Esophagus squamous epithelium (tissue), 5 donors: ENCODE measurements around the gene TCEAL1. TPM values are rescaled to one million over a fixed set of nuclear protein-coding genes. Genes with fewer than 3 reads are reported as not detected.

Experiments used
- DNase-seq: peaks from one replicate; lab custom pipeline; 2025; lab: John Stamatoyannopoulos, UW
- H3K27ac ChIP-seq, 4 donors: fragments of 200-600 bp; sonication (generic); one replicate each; pipeline ENCODE4 v1.5.1; 2016 to 2019; ENCODE audit warnings: mild to moderate bottlenecking in 1 of 4
- H3K27me3 ChIP-seq, 4 donors: fragments of 200-600 bp; sonication (generic); 1 replicate in 3 of 4; 2 replicates in 1 of 4; pipeline versions ENCODE4 v1.5.1 to v1.6.0; 2017 to 2021; ENCODE audit warnings: antibody characterized with exemption in 1 of 4
- H3K36me3 ChIP-seq, 3 donors: fragments of 200-600 bp; sonication (generic); one replicate each; pipeline ENCODE4 v1.5.1; 2016 to 2019
- H3K4me1 ChIP-seq, 3 donors: fragments of 200-600 bp; sonication (generic); one replicate each; pipeline ENCODE4 v1.5.1; 2017 to 2019
- H3K4me3 ChIP-seq, 4 donors: fragments of 200-600 bp; sonication (generic); 1 replicate in 3 of 4; 2 replicates in 1 of 4; pipeline ENCODE4 v1.5.1; 2016 to 2019; ENCODE audit warnings: mild to moderate bottlenecking in 2 of 4, moderate library complexity in 1 of 4
- H3K9me3 ChIP-seq, 3 donors: fragments of 200-600 bp; sonication (generic); one replicate each; pipeline ENCODE4 v1.5.1; 2016 to 2019
- POLR2A ChIP-seq, 4 donors: fragments of 450-650 bp; IDR thresholded peaks; one replicate each; pipeline ENCODE4 v1.6.1; 2017; ENCODE audit warnings: antibody characterized with exemption in 4 of 4, mild to moderate bottlenecking in 4 of 4, moderate library complexity in 3 of 4
- WGBS, 2 donors: methylation state at CpG; one replicate each; pipeline ENCODE4 v1.1.5; 2018; 5-methylcytosine and 5-hydroxymethylcytosine counted together
- intact Hi-C: fragments of 100-400 bp; cut with DNase I; formaldehyde crosslinking; loops from one replicate; pipeline ENCODE4 v1.15.0; 2022
- total RNA-seq, 4 donors: library from RNA; depleted of rRNA; stranded (reverse); fragments of >200 nt; gene quantifications; one replicate each; pipeline ENCODE4 v1.1.0, GENCODE V29; 2016
- TF ChIP-seq, protein P1 (sequence below), 6 experiments: fragments of 450-650 bp in 4 of 6; fragments of 200-600 bp in 2 of 6; sonication (generic) in 2 of 6; IDR thresholded peaks; one replicate each; pipeline ENCODE4 v1.5.1; 2016 to 2019; ENCODE audit warnings: antibody characterized with exemption in 6 of 6, mild to moderate bottlenecking in 4 of 6, moderate library complexity in 4 of 6
- donor health status: DM: yes; HTN: yes; CAD: no.

Gene TCEAL1
- total RNA-seq, 4 donors from 2014 or later = 10.9 to 89.6 (median 25.7) TPM

DNA sequence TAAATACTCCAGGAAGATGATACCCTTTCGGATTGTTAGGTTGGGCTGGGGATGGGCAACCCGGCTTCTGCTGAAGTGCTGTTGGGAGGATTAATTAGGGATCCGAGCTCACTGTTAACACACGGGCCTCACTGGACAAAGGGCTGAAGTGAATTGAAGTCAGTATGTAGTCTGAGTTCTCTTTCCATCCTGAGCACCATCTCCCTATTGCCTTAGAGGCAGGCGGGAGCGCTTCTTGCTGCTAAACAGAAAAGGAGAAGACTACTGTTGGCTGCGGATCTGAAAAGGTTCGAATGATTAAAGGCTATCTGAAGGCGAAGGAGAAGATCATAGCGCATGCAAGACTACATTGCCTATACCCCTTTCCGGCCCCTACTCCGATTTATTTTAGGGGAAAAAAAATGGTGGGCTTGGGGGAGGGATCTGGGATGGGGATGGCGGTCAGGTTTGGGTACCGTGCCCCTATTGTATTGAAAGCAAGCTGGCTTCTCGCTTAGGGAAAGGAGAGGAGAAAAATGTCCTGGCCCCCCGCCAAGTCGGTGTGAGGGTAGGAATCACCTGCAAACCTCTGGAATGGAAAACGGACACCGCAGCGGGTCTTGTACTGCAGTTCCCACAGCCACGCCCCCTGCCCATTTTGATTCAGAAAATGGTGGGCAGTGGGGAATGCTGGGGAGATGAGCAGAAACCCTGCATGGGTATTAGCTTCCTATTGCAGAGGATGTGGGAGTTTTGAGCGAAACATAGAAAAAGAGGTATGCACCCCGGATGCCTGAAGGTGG lies 35.4 kb downstream of the TCEAL1 start:
- TF ChIP-seq, protein P1, sequence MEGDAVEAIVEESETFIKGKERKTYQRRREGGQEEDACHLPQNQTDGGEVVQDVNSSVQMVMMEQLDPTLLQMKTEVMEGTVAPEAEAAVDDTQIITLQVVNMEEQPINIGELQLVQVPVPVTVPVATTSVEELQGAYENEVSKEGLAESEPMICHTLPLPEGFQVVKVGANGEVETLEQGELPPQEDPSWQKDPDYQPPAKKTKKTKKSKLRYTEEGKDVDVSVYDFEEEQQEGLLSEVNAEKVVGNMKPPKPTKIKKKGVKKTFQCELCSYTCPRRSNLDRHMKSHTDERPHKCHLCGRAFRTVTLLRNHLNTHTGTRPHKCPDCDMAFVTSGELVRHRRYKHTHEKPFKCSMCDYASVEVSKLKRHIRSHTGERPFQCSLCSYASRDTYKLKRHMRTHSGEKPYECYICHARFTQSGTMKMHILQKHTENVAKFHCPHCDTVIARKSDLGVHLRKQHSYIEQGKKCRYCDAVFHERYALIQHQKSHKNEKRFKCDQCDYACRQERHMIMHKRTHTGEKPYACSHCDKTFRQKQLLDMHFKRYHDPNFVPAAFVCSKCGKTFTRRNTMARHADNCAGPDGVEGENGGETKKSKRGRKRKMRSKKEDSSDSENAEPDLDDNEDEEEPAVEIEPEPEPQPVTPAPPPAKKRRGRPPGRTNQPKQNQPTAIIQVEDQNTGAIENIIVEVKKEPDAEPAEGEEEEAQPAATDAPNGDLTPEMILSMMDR (IDR thresholded peaks at IDR 0.05) = no peak
- TF ChIP-seq POLR2A (IDR thresholded peaks at IDR 0.05) = no peak
- WGBS, 2 donors = 21 to 38% methylated on average over 17 to 23 of the region's 23 CpGs
- no peaks in the 10 kb centered on the region for H3K36me3 ChIP-seq
- no peak overlapping the region for H3K27ac ChIP-seq
- no peak for DNase-seq
- H3K27me3 ChIP-seq = no peaks in the 10 kb centered on the region
- H3K4me3 ChIP-seq = no peak overlapping the region
- no peaks in the 10 kb centered on the region for H3K4me1 ChIP-seq
- H3K9me3 ChIP-seq = no peaks in the 10 kb centered on the region
- intact Hi-C loops = no loop called here

DNA sequence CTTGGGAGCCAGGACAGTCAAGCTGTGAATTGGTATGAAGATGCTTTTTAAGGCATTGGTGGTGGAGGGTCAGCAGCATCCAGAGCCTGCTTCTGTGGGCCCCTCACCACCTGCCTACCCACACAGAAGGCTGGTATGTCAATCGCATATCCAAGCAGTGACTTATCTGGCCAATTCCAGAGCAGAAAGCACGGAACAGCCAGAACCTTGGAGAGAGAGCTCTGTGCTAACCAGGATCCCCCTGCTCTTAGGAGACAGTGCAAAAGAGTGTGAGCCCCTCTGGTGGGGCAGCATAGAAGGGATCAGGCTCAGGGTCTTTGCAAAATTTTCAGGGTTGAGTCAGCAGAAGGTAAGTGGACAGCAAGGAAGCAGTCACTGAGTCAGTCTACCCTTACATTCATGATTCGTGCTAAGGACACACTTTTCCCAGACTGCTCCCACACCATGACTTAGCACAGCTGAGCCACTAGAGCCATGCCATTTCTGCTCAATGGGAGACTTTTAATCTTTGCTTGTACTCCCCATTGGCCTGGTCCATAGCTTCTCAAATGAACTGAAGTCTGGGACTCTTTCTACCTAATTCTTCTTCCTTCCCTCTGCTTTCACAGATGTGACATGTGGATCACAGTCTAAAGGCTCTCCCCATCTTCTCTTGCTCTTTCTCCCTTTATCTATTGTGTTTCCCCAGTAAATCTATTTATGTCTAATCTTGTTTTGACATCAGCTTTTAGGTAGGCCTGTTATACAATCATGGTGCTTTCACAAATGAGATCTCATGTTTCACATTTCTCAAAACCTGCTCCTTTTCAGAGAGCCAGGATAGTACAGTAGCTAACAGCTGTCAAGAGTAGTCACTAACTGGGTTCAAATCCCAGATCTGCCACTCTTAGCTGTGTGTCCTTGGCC lies 37.7 kb downstream of the TCEAL1 start:
- H3K27me3 ChIP-seq = no peaks in the 10 kb centered on the region
- no peak overlapping the region for H3K4me3 ChIP-seq
- intact Hi-C loops = no loop called here
- H3K9me3 ChIP-seq = no peaks in the 10 kb centered on the region
- 65 to 88% methylated on average over 1 to 3 of the region's 3 CpGs for WGBS, 2 donors
- TF ChIP-seq POLR2A (IDR thresholded peaks at IDR 0.05) = no peak
- TF ChIP-seq, protein P1 (IDR thresholded peaks at IDR 0.05) = no peak
- no peaks in the 10 kb centered on the region for H3K36me3 ChIP-seq
- H3K27ac ChIP-seq = no peak overlapping the region
- DNase-seq = no peak
- no peaks in the 10 kb centered on the region for H3K4me1 ChIP-seq

DNA sequence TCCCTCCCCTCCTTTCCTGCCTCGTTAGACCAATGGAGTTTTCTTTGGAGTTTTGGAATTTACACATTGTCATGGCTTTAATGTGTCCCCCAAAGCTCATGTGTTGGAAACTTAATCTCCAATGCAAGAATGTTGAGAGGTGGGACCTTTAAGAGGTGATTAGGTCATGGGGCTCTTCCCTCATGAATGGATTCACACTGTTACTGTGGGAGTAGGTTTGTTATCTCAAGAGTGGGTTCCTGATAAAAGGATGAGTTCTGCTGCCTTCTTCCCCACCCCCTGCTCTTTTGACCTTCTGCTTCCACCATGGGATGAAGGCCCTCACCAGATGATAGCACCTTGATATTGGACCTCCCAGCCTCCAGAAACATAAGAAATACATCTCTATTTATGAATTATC lies 41.0 kb downstream of the TCEAL1 start:
- Histone ChIP-seq H3K4me3 (no peak overlapping the region), H3K27me3 (no peaks in the 10 kb centered on the region), H3K27ac (no peak overlapping the region), H3K4me1 (no peaks in the 10 kb centered on the region), H3K9me3 (no peaks in the 10 kb centered on the region), H3K36me3 (peaks cover 0 to 5% (median 0%) of the 10 kb centered on the region in 3 donors)
- TF ChIP-seq, protein P1 (IDR thresholded peaks at IDR 0.05) = no peak
- TF ChIP-seq POLR2A (IDR thresholded peaks at IDR 0.05) = no peak
- 56 to 70% methylated on average over 1 of the region's 1 CpG for WGBS, 2 donors
- intact Hi-C loops = no loop called here
- DNase-seq = no peak

DNA sequence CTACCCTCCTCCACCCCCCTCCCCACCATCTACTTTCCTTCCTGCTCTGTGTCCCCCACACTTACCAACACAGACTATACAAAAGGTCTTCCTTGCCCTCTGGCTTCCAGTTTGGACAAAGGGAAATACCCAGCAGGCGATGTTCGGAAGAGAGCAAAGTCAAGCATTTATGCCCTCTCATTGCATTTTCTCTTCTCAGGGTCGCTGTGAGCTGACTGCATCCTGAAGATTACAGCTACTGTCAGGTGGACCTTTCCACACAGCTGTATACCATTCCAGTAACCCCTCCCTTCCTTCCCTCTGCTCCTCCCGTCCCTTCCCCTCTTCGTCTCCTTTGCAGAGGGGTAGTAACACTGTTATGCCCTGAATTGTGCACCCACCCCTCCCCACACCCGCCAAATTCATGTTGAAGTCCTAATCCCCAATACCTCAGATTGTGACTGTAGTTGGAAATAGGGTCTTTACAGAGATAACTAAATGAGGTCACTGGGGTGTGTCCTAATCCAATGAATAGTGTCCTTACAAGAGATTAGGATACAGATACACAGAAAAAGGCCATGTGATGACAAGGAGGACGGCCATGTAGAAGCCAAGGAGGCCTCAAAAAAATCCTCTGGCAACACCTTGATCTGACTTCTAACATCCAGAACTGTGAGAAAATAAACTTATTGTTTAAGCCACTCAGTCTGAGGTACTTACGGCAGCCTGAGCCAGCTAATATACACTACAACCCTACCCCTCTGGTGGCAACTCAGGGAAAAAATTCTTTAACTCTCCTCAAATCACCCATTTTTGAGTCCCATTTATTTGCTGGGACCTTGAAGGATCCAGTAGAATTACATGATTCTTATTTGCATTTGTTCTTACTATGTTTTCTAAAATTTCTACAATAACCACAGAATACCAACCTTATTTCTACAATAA lies 46.0 kb downstream of the TCEAL1 start:
- DNase-seq = no peak
- no peak overlapping the region for H3K27ac ChIP-seq
- intact Hi-C loops = no loop called here
- no peaks in the 10 kb centered on the region for H3K27me3 ChIP-seq
- 60 to 84% methylated on average over 7 to 8 of the region's 8 CpGs for WGBS, 2 donors
- H3K4me3 ChIP-seq = no peak overlapping the region
- TF ChIP-seq POLR2A (IDR thresholded peaks at IDR 0.05) = no peak
- TF ChIP-seq, protein P1 (IDR thresholded peaks at IDR 0.05) = no peak
- H3K9me3 ChIP-seq = no peaks in the 10 kb centered on the region
- no peaks in the 10 kb centered on the region for H3K4me1 ChIP-seq
- peaks cover 0 to 53% (median 0%) of the 10 kb centered on the region in 3 donors for H3K36me3 ChIP-seq
